ENCODE measurements around the gene BCAS3. TPM values are rescaled to one million over a fixed set of nuclear protein-coding genes. Genes with fewer than 3 reads are reported as not detected.

The BCAS3 gene
- total RNA-seq, 1 donor from 2014 or later = 29.6 TPM

- intact Hi-C loops (cut with DNase I) = no loop called here
- DNase-seq (no peak), ATAC-seq (no peak)
- H3K4me1 ChIP-seq = no peaks in the 10 kb centered on the region
- no peak for TF ChIP-seq CTCF (IDR thresholded peaks at IDR 0.05)
- no peak overlapping the region for H3K4me3 ChIP-seq
- no peaks in the 10 kb centered on the region for H3K9me3 ChIP-seq
- H3K36me3 ChIP-seq = peaks cover 2% of the 10 kb centered on the region
- no peaks in the 10 kb centered on the region for H3K27me3 ChIP-seq (ENCODE audit: low read depth)
- H3K27ac ChIP-seq = no peak overlapping the region
Measured at GRCh38 chr17:60908324-60908723, 230.7 kb downstream of the BCAS3 start.

- intact Hi-C loops (cut with DNase I) = no loop called here
- H3K9me3 ChIP-seq = no peaks in the 10 kb centered on the region
Measured at GRCh38 chr17:60909405-60909804, 231.8 kb downstream of the BCAS3 start.

GRCh38 chr17:60910415-60910814 is 232.8 kb downstream of the BCAS3 start:
- Histone ChIP-seq H3K36me3 (no peaks in the 10 kb centered on the region), H3K27me3 (ENCODE audit: low read depth) (no peaks in the 10 kb centered on the region), H3K9me3 (peaks cover 2% of the 10 kb centered on the region), H3K27ac (no peak overlapping the region), H3K4me3 (no peak overlapping the region), H3K4me1 (no peaks in the 10 kb centered on the region)
- no peak for TF ChIP-seq CTCF (IDR thresholded peaks at IDR 0.05)
- ATAC-seq (no peak), DNase-seq (no peak)
- intact Hi-C loops (cut with DNase I) = no loop called here

More at GRCh38 chr17:60909405-60909804, 231.8 kb downstream of the BCAS3 start:
- no peak for ATAC-seq
- H3K27ac ChIP-seq = no peak overlapping the region
- H3K4me3 ChIP-seq = no peak overlapping the region
- no peak for TF ChIP-seq CTCF (IDR thresholded peaks at IDR 0.05)
- H3K36me3 ChIP-seq = no peaks in the 10 kb centered on the region
- DNase-seq = no peak
- no peaks in the 10 kb centered on the region for H3K27me3 ChIP-seq (ENCODE audit: low read depth)
- H3K4me1 ChIP-seq = no peaks in the 10 kb centered on the region

GRCh38 chr17:60914078-60914477 is 236.4 kb downstream of the BCAS3 start:
- no peaks in the 10 kb centered on the region for H3K36me3 ChIP-seq
- no peak overlapping the region for H3K27ac ChIP-seq
- no peaks in the 10 kb centered on the region for H3K4me1 ChIP-seq
- TF ChIP-seq CTCF (IDR thresholded peaks at IDR 0.05) = no peak
- H3K9me3 ChIP-seq = peaks cover 12% of the 10 kb centered on the region
- H3K4me3 ChIP-seq = no peak overlapping the region
- ATAC-seq (no peak), DNase-seq (no peak)
- intact Hi-C loops (cut with DNase I) = no loop called here
- H3K27me3 ChIP-seq (ENCODE audit: low read depth) = no peaks in the 10 kb centered on the region

- Histone ChIP-seq H3K27me3 (ENCODE audit: low read depth) (no peaks in the 10 kb centered on the region), H3K36me3 (no peaks in the 10 kb centered on the region), H3K4me3 (no peak overlapping the region), H3K9me3 (peaks cover 12% of the 10 kb centered on the region), H3K4me1 (no peaks in the 10 kb centered on the region), H3K27ac (no peak overlapping the region)
- no peak for TF ChIP-seq CTCF (IDR thresholded peaks at IDR 0.05)
- intact Hi-C loops (cut with DNase I) = no loop called here
- DNase-seq (no peak), ATAC-seq (no peak)
Measured at GRCh38 chr17:60916043-60916442, 238.4 kb downstream of the BCAS3 start.

- no peak for TF ChIP-seq CTCF (IDR thresholded peaks at IDR 0.05)
- no peak for DNase-seq
- H3K4me3 ChIP-seq = no peak overlapping the region
- no peaks in the 10 kb centered on the region for H3K27me3 ChIP-seq (ENCODE audit: low read depth)
- H3K4me1 ChIP-seq = no peaks in the 10 kb centered on the region
- no peaks in the 10 kb centered on the region for H3K36me3 ChIP-seq
- H3K27ac ChIP-seq = no peak overlapping the region
- intact Hi-C loops (cut with DNase I) = no loop called here
- ATAC-seq = no peak
- peaks cover 12% of the 10 kb centered on the region for H3K9me3 ChIP-seq
Measured at GRCh38 chr17:60920107-60920506, 242.5 kb downstream of the BCAS3 start.
